IMR-90 (cell line): Measurements from ENCODE around the gene CD101. TPM values are rescaled to one million over a fixed set of nuclear protein-coding genes. Genes with fewer than 3 reads are reported as not detected.

Source experiments
- ATAC-seq: fragments of 200-7000 bp; cut with Tn5 transposase; 2 replicates; pipeline ENCODE4 v1.9.1; 2020; ENCODE audit warnings: low read depth, mild to moderate bottlenecking, moderate library complexity
- BruUV-seq: library from RNA; stranded (reverse); fragments of 400-500 nt; replicated peaks from 2 replicates; lab custom pipeline; 2021; lab: Mats Ljungman, UMichigan
- CTCF ChIA-PET: fragments of 300-600 bp; formaldehyde crosslinking; extraction: SDS; loops from one replicate; lab custom pipeline; 2021; ENCODE audit warnings: antibody characterized with exemption; lab: Yijun Ruan, JAX
- POLR2A ChIA-PET: fragments of 300-600 bp; sonication (Branson Sonifier 250); formaldehyde crosslinking; loops from one replicate; lab custom pipeline; 2022; ENCODE audit warnings: antibody characterized with exemption; ENCODE audit not compliant: unreplicated experiment; lab: Charles Lee
- DNase-seq: peaks from one replicate; pipeline ENCODE4 v3.0.0; 2013
- H2AFZ ChIP-seq: replicated peaks from 2 replicates; pipeline ENCODE3; 2013; ENCODE audit warnings: low read length, mild to moderate bottlenecking; ENCODE audit not compliant: poor library complexity
- H2AK5ac ChIP-seq: 2 replicates; pipeline ENCODE4 v1.6.1; 2013; ENCODE audit warnings: low read depth, low read length, inconsistent platforms
- H2AK9ac ChIP-seq: replicated peaks from 2 replicates; pipeline ENCODE3; 2013; ENCODE audit warnings: mild to moderate bottlenecking, low read depth, low read length, moderate library complexity; ENCODE audit not compliant: poor library complexity
- H2BK120ac ChIP-seq: 2 replicates; pipeline ENCODE4 v1.6.1; 2013; ENCODE audit warnings: low read depth, low read length, inconsistent platforms
- H2BK15ac ChIP-seq: 3 replicates; pipeline ENCODE4 v1.6.1; 2013; ENCODE audit warnings: low read depth, low read length, inconsistent platforms
- H2BK20ac ChIP-seq: 2 replicates; pipeline ENCODE4 v1.6.1; 2013; ENCODE audit warnings: low read depth, mild to moderate bottlenecking, inconsistent platforms, low read length, moderate library complexity
- H2BK5ac ChIP-seq: 2 replicates; pipeline ENCODE4 v1.6.1; 2013; ENCODE audit warnings: mild to moderate bottlenecking, low read depth, low read length, inconsistent platforms; ENCODE audit not compliant: poor library complexity, severe bottlenecking
- H3K14ac ChIP-seq: replicated peaks from 2 replicates; pipeline ENCODE4 v1.6.1; 2013; ENCODE audit warnings: low read depth, low read length, inconsistent platforms
- H3K18ac ChIP-seq: 2 replicates; pipeline ENCODE4 v1.6.1; 2013; ENCODE audit warnings: low read depth, low read length, control low read depth
- H3K23ac ChIP-seq: 2 replicates; pipeline ENCODE4 v1.6.1; 2013; ENCODE audit warnings: low read depth, low read length, inconsistent platforms
- H3K27ac ChIP-seq: 2 replicates; pipeline ENCODE4 v1.5.1; 2013; ENCODE audit warnings: mild to moderate bottlenecking, control low read depth, low read length; ENCODE audit not compliant: insufficient read depth
- H3K27me3 ChIP-seq: 2 replicates; pipeline ENCODE4 v1.6.1; 2013; ENCODE audit warnings: low read length; ENCODE audit not compliant: control insufficient read depth, insufficient read depth
- H3K36me3 ChIP-seq: 2 replicates; pipeline ENCODE4 v1.6.1; 2013; ENCODE audit warnings: low read length, mixed read lengths; ENCODE audit not compliant: control insufficient read depth, insufficient read depth
- H3K4ac ChIP-seq: 2 replicates; pipeline ENCODE4 v1.6.1; 2013; ENCODE audit warnings: low read depth, low read length, inconsistent platforms
- H3K4me1 ChIP-seq: 2 replicates; pipeline ENCODE4 v1.6.1; 2013; ENCODE audit warnings: low read length, mixed read lengths; ENCODE audit not compliant: control insufficient read depth, insufficient read depth
- H3K4me2 ChIP-seq: 2 replicates; pipeline ENCODE4 v1.6.1; 2013; ENCODE audit warnings: low read depth, mild to moderate bottlenecking, control low read depth, low read length, moderate library complexity
- H3K4me3 ChIP-seq: 2 replicates; pipeline ENCODE4 v1.5.1; 2013; ENCODE audit warnings: low read depth, mild to moderate bottlenecking, control low read depth, low read length, moderate library complexity; ENCODE audit not compliant: insufficient read depth
- H3K56ac ChIP-seq: 2 replicates; pipeline ENCODE4 v1.6.1; 2013; ENCODE audit warnings: low read length, inconsistent platforms; ENCODE audit not compliant: insufficient read depth; ENCODE audit errors: extremely low read depth
- H3K79me1 ChIP-seq, 2 experiments: 2 replicates each; pipeline ENCODE4 v1.6.1; 2013; ENCODE audit warnings: low read length in 2 of 2, inconsistent platforms in 1 of 2, low read depth in 1 of 2
- H3K9ac ChIP-seq: 2 replicates; pipeline ENCODE4 v1.6.1; 2013; ENCODE audit warnings: low read depth, low read length, control low read depth
- H3K9me1 ChIP-seq: 2 replicates; pipeline ENCODE4 v1.6.1; 2013; ENCODE audit warnings: low read length, inconsistent platforms; ENCODE audit not compliant: insufficient read depth
- H3K9me3 ChIP-seq: 2 replicates; pipeline ENCODE4 v1.6.1; 2013; ENCODE audit warnings: low read length; ENCODE audit not compliant: control insufficient read depth, insufficient read depth
- H4K20me1 ChIP-seq: 2 replicates; pipeline ENCODE4 v1.6.1; 2013; ENCODE audit warnings: low read length, inconsistent platforms; ENCODE audit not compliant: insufficient read depth
- H4K5ac ChIP-seq: 2 replicates; pipeline ENCODE4 v1.6.1; 2013; ENCODE audit warnings: mild to moderate bottlenecking, low read depth, low read length, control low read depth
- H4K8ac ChIP-seq, 2 experiments: 2 replicates each; pipeline ENCODE4 v1.6.1; 2013; ENCODE audit warnings: low read depth in 2 of 2, low read length in 2 of 2, control low read depth in 1 of 2, inconsistent platforms in 1 of 2
- H4K91ac ChIP-seq: 2 replicates; pipeline ENCODE4 v1.6.1; 2013; ENCODE audit warnings: low read depth, low read length, inconsistent platforms; ENCODE audit not compliant: insufficient read depth
- BHLHE40 ChIP-seq: fragments of 150-350 bp; IDR thresholded peaks from 2 replicates; pipeline ENCODE4 v1.6.1; 2016; ENCODE audit warnings: mild to moderate bottlenecking, low read depth, low read length
- MAFK ChIP-seq: IDR thresholded peaks from 2 replicates; pipeline ENCODE4 v1.6.1; 2012; ENCODE audit warnings: low read depth, low read length, improper control_type of control experiment
- POLR2A ChIP-seq: IDR thresholded peaks from 2 replicates; pipeline ENCODE4 v1.6.1; 2012; ENCODE audit warnings: mild to moderate bottlenecking, low read depth, low read length
- RAD21 ChIP-seq: IDR thresholded peaks from 2 replicates; pipeline ENCODE4 v1.6.1; 2012; ENCODE audit warnings: low read length, improper control_type of control experiment
- RCOR1 ChIP-seq: IDR thresholded peaks from 2 replicates; pipeline ENCODE4 v1.6.1; 2012; ENCODE audit warnings: mild to moderate bottlenecking, low read length, improper control_type of control experiment; ENCODE audit not compliant: insufficient replicate concordance
- SMC3 ChIP-seq: fragments of 150-350 bp; IDR thresholded peaks from 2 replicates; pipeline ENCODE4 v1.6.1; 2016; ENCODE audit warnings: low read depth, mild to moderate bottlenecking, antibody characterized with exemption, low read length, moderate library complexity
- WGBS, 2 experiments: methylation state at CpG; one replicate each; pipeline versions ENCODE4 v1.1.5 to v1.1.7; 2013; ENCODE audit warnings: missing lambda C conversion rate in 2 of 2; ENCODE audit not compliant: insufficient read length in 1 of 2; ENCODE audit errors: extremely low coverage in 2 of 2; 5-methylcytosine and 5-hydroxymethylcytosine counted together
- dilution Hi-C: fragments of 300-500 bp; cut with HindIII; formaldehyde crosslinking; loops from one replicate; pipeline ENCODE4 v1.14.3; 2018; ENCODE audit warnings: low sequenced_read_pairs; ENCODE audit not compliant: unreplicated experiment
- in situ Hi-C: fragments of 300-500 bp; cut with MboI; formaldehyde crosslinking; loops from 3 replicates; pipeline ENCODE4 v1.14.3; 2019; ENCODE audit warnings: low sequenced_read_pairs, inconsistent platforms, mixed read lengths
- intact Hi-C: fragments of 100-400 bp; cut with micrococcal nuclease; formaldehyde crosslinking; loops from 2 replicates; pipeline ENCODE4 v1.10.0; 2022
- polyA plus RNA-seq, 3 experiments: library from polyadenylated mRNA; depleted of rRNA; stranded (reverse); fragments of >200 nt; gene quantifications; 2 replicates each; pipeline ENCODE4 v1.2.3, GENCODE V29; 2012; ENCODE audit warnings: low replicate concordance in 1 of 3
- total RNA-seq: library from RNA; depleted of rRNA; stranded (reverse); fragments of >200 nt; gene quantifications from 2 replicates; pipeline ENCODE4 v1.2.3, GENCODE V29; 2012
- TF ChIP-seq, protein P1 (sequence below): fragments of 150-350 bp; IDR thresholded peaks from 2 replicates; pipeline ENCODE4 v1.6.1; 2016; ENCODE audit warnings: low read depth, mild to moderate bottlenecking, low read length, moderate library complexity, borderline replicate concordance
- TF ChIP-seq, protein P2 (sequence below): fragments of 150-350 bp; IDR thresholded peaks from 2 replicates; pipeline ENCODE4 v1.6.1; 2017; ENCODE audit warnings: mild to moderate bottlenecking, antibody characterized with exemption, low read length, low read depth

Gene CD101
- total and polyA plus RNA-seq, 2 of the 4 experiments (the other 2 are of a cell fraction): not detected

DNA sequence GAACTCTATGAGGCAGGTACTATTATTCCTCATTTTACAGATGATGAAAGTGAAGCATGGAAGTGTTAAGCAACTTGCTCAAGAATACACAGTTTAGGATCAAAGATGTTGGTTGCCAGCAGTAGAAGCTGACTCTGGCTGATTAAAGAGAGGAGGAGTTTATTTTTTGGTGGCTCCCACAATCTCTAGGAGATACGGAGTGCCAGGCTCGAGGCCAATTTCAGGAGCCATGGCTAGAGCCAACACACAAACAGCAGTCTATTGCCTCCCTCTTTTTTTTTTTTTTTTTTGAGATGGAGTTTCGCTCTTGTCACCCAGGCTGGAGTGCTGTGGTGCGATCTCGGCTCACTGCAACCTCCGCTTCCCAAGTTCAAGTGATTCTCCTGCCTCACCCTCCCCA lies 78.2 kb downstream of the CD101 start:
- H2BK5ac ChIP-seq: no peak overlapping the region
- H3K9me3 ChIP-seq: no peaks in the 10 kb centered on the region
- H4K5ac ChIP-seq: no peak overlapping the region
- no peak overlapping the region for H3K4ac ChIP-seq
- peaks cover 15% of the 10 kb centered on the region for H3K36me3 ChIP-seq
- no peak overlapping the region for H3K4me2 ChIP-seq
- POLR2A ChIA-PET: no interaction called here
- no peak overlapping the region for H2BK20ac ChIP-seq
- 0 out of 4 replicates have a peak, but pooled peaks cover 0 to 4% of the 10 kb centered on the region in 2 experiments for H3K79me1 ChIP-seq
- no peak overlapping the region for H3K27ac ChIP-seq
- H2BK120ac ChIP-seq: no peak overlapping the region
- no peak overlapping the region for H2AFZ ChIP-seq
- H4K8ac ChIP-seq: no peak overlapping the region
- H3K27me3 ChIP-seq: no peaks in the 10 kb centered on the region
- CTCF ChIA-PET: interaction anchor here (1.2 kb wide), 1 partner anchor 10 kb away, joined by 3 read pairs; no protein-coding TSS in a partner anchor
- H2AK5ac ChIP-seq: no peak overlapping the region
- no peak overlapping the region for H2AK9ac ChIP-seq
- H2BK15ac ChIP-seq: no peak overlapping the region
- H3K56ac ChIP-seq: no peak overlapping the region
- BruUV-seq: no TSS peak
- ATAC-seq (no peak), DNase-seq (no peak)
- peaks cover 3% of the 10 kb centered on the region for H3K4me1 ChIP-seq
- TF ChIP-seq RCOR1 (no peak), BHLHE40 (no peak), POLR2A (no peak), MAFK (no peak), SMC3 (no peak), RAD21 (no peak)
- TF ChIP-seq, protein P1, sequence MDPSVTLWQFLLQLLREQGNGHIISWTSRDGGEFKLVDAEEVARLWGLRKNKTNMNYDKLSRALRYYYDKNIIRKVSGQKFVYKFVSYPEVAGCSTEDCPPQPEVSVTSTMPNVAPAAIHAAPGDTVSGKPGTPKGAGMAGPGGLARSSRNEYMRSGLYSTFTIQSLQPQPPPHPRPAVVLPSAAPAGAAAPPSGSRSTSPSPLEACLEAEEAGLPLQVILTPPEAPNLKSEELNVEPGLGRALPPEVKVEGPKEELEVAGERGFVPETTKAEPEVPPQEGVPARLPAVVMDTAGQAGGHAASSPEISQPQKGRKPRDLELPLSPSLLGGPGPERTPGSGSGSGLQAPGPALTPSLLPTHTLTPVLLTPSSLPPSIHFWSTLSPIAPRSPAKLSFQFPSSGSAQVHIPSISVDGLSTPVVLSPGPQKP: no peak
- TF ChIP-seq, protein P2, sequence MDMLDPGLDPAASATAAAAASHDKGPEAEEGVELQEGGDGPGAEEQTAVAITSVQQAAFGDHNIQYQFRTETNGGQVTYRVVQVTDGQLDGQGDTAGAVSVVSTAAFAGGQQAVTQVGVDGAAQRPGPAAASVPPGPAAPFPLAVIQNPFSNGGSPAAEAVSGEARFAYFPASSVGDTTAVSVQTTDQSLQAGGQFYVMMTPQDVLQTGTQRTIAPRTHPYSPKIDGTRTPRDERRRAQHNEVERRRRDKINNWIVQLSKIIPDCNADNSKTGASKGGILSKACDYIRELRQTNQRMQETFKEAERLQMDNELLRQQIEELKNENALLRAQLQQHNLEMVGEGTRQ: no peak
- no peak overlapping the region for H3K18ac ChIP-seq
- H3K9me1 ChIP-seq: peaks cover 13% of the 10 kb centered on the region
- H3K4me3 ChIP-seq: no peak overlapping the region
- H4K91ac ChIP-seq: no peak overlapping the region
- H3K9ac ChIP-seq: no peak overlapping the region
- dilution Hi-C loops (no loop called here), in situ Hi-C loops (loop anchor here (5.0 to 10.0 kb wide), 2 partner anchors 45 to 203 kb away; partner anchors contain the start of gene TRIM45), intact Hi-C loops (loop anchor here (10.0 kb wide), 1 partner anchor 815 kb away; no protein-coding TSS in a partner anchor)
- no peaks in the 10 kb centered on the region for H4K20me1 ChIP-seq
- no peak overlapping the region for H3K23ac ChIP-seq
- no CpG with 5 or more reads among the region's 6 CpGs for WGBS, 2 experiments
- H3K14ac ChIP-seq: no peak overlapping the region
